Measurements from ENCODE around the gene BTD.
A peak's percentile ranks its signal among the peaks of the same experiment; 100 is the strongest.
"Not testable (repeated sequence)": the region's sequence is repeated elsewhere in the genome, so short reads cannot be mapped to it uniquely, and the experiment has no call there.

Gene BTD

GRCh38 chr3:15601399-15602145 is at the start of gene BTD, which contains the start of gene HACL1:
Gene BTD, plus strand, starts transcription at chr3:15601745. Its CDS starts 33,695 bp downstream, at chr3:15635440.
Gene HACL1, minus strand, starts transcription at chr3:15601569. Its CDS starts 106 bp downstream, at chr3:15601463.
- DNase-seq = no peak

GRCh38 chr3:15551902-15552301 is 49.6 kb upstream of the BTD start:
- DNase-seq = no peak

- no peak for DNase-seq
These were observed 47.8 kb upstream of the BTD start for GRCh38 chr3:15553749-15554148.

GRCh38 chr3:15556512-15556911 is 45.0 kb upstream of the BTD start:
- DNase-seq = no peak

- peak; percentile 49 to 67 for DNase-seq
These were observed 44.0 kb upstream of the BTD start for GRCh38 chr3:15557511-15557946.

GRCh38 chr3:15558581-15558980 is 43.0 kb upstream of the BTD start:
- DNase-seq = no peak

GRCh38 chr3:15562560-15562959 is 39.0 kb upstream of the BTD start:
- no peak for DNase-seq

GRCh38 chr3:15563190-15563589 is 38.4 kb upstream of the BTD start:
- DNase-seq = no peak

GRCh38 chr3:15572138-15572537 is 29.4 kb upstream of the BTD start:
- no peak for DNase-seq

GRCh38 chr3:15575446-15575845 is 26.1 kb upstream of the BTD start:
- no peak for DNase-seq

GRCh38 chr3:15576475-15576874 is 25.1 kb upstream of the BTD start:
- DNase-seq = no peak

GRCh38 chr3:15578289-15578867 is 23.2 kb upstream of the BTD start:
- no peak for DNase-seq

- no peak for DNase-seq
These were observed 22.5 kb upstream of the BTD start for GRCh38 chr3:15579051-15579450.

- DNase-seq = no peak
These were observed 19.8 kb upstream of the BTD start for GRCh38 chr3:15581471-15582394.

GRCh38 chr3:15585111-15585845 is 16.3 kb upstream of the BTD start:
- no peak for DNase-seq

- no peak for DNase-seq
These were observed 10.3 kb upstream of the BTD start for GRCh38 chr3:15591242-15591641.

- no peak for DNase-seq
These were observed 9.6 kb upstream of the BTD start for GRCh38 chr3:15591928-15592327.

- no peak for DNase-seq
These were observed 8.6 kb upstream of the BTD start for GRCh38 chr3:15592968-15593367.

GRCh38 chr3:15595955-15596354 is 5.6 kb upstream of the BTD start:
- no peak for DNase-seq

- DNase-seq = no peak
These were observed 523 bp upstream of the BTD start for GRCh38 chr3:15601046-15601398.

GRCh38 chr3:15602146-15602536 is 596 bp downstream of the BTD start:
- no peak for DNase-seq

GRCh38 chr3:15602816-15603215 is 1.3 kb downstream of the BTD start:
- not testable (repeated sequence) for DNase-seq

- not testable (repeated sequence) for DNase-seq
These were observed 3.0 kb downstream of the BTD start for GRCh38 chr3:15604584-15604983.

Measured in NCI-H526 (cell line).